Measurements from ENCODE around the gene BMP7.

The BMP7 gene

DNA sequence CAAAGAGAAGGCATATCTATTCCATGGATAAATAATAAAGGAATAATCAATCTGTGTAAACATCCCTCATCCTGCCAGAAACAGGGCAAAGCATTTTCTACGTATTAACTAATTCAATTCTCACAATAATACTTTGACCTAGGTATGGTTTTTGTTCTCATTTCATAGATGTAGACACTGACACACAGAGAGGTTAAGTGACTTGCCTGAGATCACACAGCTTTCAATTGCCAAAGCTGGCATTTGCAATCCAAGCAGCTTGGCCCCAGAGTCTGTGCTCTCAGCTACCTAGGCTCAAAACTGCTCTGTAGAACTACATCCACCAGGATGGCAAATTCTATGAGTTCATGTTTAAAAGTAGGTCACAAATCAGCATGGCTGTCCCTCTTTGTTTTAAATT is 124.9 kb downstream of the BMP7 start:
- DNase-seq (ENCODE audit: low read depth): no peak
- TF ChIP-seq, protein P1, sequence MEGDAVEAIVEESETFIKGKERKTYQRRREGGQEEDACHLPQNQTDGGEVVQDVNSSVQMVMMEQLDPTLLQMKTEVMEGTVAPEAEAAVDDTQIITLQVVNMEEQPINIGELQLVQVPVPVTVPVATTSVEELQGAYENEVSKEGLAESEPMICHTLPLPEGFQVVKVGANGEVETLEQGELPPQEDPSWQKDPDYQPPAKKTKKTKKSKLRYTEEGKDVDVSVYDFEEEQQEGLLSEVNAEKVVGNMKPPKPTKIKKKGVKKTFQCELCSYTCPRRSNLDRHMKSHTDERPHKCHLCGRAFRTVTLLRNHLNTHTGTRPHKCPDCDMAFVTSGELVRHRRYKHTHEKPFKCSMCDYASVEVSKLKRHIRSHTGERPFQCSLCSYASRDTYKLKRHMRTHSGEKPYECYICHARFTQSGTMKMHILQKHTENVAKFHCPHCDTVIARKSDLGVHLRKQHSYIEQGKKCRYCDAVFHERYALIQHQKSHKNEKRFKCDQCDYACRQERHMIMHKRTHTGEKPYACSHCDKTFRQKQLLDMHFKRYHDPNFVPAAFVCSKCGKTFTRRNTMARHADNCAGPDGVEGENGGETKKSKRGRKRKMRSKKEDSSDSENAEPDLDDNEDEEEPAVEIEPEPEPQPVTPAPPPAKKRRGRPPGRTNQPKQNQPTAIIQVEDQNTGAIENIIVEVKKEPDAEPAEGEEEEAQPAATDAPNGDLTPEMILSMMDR (conservative IDR thresholded peaks at IDR 0.05; ENCODE audit: low read length): no peak
- H3K4me3 ChIP-seq (ENCODE audit: low read length): no peak overlapping the region

DNA sequence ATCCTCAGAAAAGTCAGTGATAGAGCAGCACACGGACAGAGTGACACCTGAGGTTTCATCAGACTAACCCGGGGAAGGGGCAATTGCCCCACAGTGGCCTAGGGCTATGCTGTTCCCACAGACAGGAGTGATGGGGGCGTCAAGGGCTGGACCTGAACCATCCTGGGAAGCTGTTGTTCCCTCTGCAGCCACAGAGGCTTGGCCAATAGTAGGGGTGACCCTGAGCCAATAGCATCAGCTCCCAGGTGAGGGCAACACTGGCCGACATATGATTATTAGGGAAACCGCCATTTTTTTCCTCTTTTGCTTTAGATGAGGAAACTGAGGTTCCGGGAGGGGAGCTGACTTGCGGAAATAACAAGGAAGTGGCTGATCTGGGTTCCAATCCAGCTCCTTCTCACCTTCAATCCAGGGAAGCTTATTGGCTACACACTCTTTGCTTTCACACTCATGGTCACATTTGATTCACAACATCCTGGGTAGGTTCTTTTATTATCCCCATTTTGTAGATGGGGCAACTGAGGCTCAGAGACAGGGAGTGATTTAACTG is 126.0 kb downstream of the BMP7 start:
- DNase-seq (ENCODE audit: low read depth): no peak
- H3K4me3 ChIP-seq (ENCODE audit: low read length): no peak overlapping the region
- TF ChIP-seq, protein P1 (conservative IDR thresholded peaks at IDR 0.05; ENCODE audit: low read length): no peak

DNA sequence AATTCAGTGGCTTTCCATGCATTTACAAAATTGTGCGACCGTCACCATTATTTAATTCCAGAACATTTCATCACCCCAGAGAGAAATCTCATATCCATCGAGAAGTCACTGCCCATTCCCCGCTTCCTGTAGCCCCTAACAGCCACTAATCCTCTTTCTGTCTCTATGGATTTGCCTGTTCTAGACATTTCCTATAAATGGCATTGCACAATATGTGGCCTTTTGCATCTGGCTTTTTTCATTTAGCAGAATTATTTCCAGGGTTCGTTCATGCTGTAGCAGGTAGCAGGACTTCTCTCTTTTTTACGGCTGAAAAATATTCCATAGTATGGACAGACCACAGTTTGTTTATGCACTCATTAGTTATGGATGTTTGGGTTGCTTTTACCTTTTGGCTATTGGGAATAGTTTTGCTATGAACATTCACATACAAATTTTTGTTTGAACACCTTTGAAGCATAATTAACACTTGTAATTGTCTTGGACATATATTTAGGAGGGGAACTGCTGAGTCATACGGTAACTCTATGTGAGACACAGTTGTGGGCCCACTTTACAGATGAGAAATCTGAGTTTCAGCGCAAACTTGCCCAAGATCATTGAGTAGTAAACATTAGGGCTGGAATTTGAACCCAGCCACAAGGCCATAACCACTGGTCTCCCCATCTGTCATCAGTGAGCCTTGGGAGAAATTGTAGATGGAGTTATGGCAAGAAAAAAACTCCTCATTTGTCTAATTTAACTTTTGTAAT is 126.9 kb downstream of the BMP7 start:
- H3K4me3 ChIP-seq (ENCODE audit: low read length): no peak overlapping the region
- TF ChIP-seq, protein P1 (conservative IDR thresholded peaks at IDR 0.05; ENCODE audit: low read length): no peak
- DNase-seq (ENCODE audit: low read depth): no peak

DNA sequence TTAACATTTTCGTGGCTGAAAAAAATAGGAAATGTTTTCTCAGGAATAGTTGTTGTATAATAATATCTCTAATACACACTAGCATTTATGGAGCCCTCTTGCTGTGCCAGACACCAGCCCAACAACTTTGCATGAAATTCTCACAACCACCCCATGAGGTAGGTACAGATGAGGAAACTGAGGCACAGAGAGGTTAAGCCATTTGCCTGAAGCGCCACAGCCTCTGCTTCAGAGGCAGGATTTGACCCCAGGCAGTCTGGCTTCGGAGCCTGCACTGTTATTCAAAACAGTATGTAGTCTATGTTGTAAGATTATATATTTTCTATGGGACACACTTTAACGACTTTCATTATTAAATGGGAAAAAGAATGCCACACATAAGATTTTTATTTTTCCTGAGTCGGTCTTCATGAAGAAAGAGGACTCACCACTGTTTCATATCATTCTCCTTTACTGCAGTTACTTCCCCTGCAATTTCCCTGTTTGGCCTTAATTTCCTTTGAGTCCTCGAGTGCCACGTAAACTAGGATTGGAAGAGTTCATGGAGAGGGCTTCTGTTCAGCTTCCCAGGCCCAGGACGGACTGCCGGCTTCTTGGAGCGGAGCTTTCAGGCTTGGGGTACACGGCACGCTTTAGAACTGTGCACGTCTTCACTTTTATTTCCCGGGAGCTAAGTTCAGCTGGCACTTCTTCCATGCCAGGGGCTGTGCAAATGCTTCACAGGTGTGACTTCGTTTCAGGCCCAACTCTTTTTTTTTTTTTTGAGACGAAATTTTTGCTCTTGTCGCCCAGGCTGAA is 128.0 kb downstream of the BMP7 start:
- no peak overlapping the region for H3K4me3 ChIP-seq (ENCODE audit: low read length)
- no peak for DNase-seq (ENCODE audit: low read depth)
- TF ChIP-seq, protein P1 (conservative IDR thresholded peaks at IDR 0.05; ENCODE audit: low read length): no peak

DNA sequence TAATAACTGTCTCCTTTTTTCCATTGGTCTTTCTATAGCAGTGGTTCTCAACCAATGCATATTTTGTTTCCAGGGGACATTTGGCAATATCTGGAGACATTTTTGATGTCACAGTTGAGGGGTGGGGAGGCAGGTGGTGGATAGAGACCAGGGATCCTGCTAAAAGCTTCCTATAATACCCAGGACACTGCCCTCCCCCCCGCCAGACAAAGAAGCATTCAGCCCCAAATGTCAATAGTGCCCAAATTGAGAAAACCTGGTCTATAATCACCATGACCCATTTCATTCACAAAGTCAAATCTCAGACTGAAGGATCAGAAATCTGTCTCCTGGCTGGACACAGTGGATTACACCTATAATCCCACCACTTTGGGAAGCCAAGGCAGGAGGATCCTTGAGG is 128.8 kb downstream of the BMP7 start:
- H3K4me3 ChIP-seq (ENCODE audit: low read length): no peak overlapping the region
- TF ChIP-seq, protein P1 (conservative IDR thresholded peaks at IDR 0.05; ENCODE audit: low read length): no peak
- no peak for DNase-seq (ENCODE audit: low read depth)

DNA sequence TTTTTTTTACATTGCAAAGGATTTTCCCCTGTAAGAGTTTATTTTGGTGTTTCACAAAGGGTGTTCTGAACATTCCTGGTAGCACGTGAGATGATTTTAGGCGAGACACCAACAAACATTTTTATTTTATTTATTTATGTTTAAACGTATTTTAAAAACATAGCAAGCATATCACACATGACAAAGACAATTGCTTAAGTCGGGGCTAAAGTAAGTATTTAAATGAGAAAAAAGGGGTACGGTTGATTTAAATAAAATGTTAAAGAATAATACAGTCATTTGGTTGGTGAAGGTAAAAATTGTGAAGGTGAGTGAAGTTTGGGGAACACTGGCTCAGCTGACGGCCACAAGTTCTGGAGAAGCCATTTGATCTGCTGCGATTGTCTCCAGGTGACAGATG is 129.7 kb downstream of the BMP7 start:
- TF ChIP-seq, protein P1 (conservative IDR thresholded peaks at IDR 0.05; ENCODE audit: low read length): no peak
- H3K4me3 ChIP-seq (ENCODE audit: low read length): no peak overlapping the region
- DNase-seq (ENCODE audit: low read depth): no peak

All from AG10803 (cell line).